ENCODE results near the gene PKIB. TPM values are rescaled to one million over a fixed set of nuclear protein-coding genes. Genes with fewer than 3 reads are reported as not detected.

The PKIB gene
- total and polyA plus RNA-seq, 10 of the 15 experiments (the other 5 are each of a cell fraction or from before 2014, with no cell fraction given): 0.20 to 1.8 (median 0.87) TPM

- ATAC-seq (peak; percentile 11; the same call in 1 of the 3 replicates), FAIRE-seq (peak; percentile 70), DNase-seq (ENCODE audit: low read depth, low spot score) (no peak)
- Histone ChIP-seq H3K27me3 (replicated peaks in 1 of 2; ENCODE audit: control insufficient read depth in 2 of 2, insufficient read depth in 2 of 2, low read length in 1 of 2) (no peaks in the 10 kb centered on the region), H4K20me1 (ENCODE audit: control insufficient read depth, insufficient read depth) (no peaks in the 10 kb centered on the region), H3K36me3 (ENCODE audit: control insufficient read depth in 2 of 2, insufficient read depth in 2 of 2, low read length in 1 of 2) (no peaks in the 10 kb centered on the region), H3K9ac (ENCODE audit: control insufficient read depth, insufficient read depth, low read length) (no peak overlapping the region), H3K4me1 (ENCODE audit: control insufficient read depth, insufficient read depth, low read length) (0 out of 2 replicates have a peak, but pooled peaks cover 3% of the 10 kb centered on the region), H3K27ac (ENCODE audit: control insufficient read depth, insufficient read depth) (no peak overlapping the region), H2AFZ (ENCODE audit: control insufficient read depth, low read depth, low read length) (no peak overlapping the region), H3K4me2 (ENCODE audit: control insufficient read depth, insufficient read depth) (no peak overlapping the region), H3K9me3 (replicated peaks; ENCODE audit: control insufficient read depth, insufficient read depth, low read length) (no peaks in the 10 kb centered on the region), H3K4me3 (no peak overlapping the region), H3K79me2 (ENCODE audit: control insufficient read depth, insufficient read depth, low read length) (no peaks in the 10 kb centered on the region)
- intact Hi-C loops (cut with micrococcal nuclease; ENCODE audit: unreplicated experiment) (no loop called here), in situ Hi-C loops (cut with MboI) (loop anchor here (5.0 kb wide), 1 partner anchor 88 kb away; no protein-coding TSS in a partner anchor)
- WGBS (ENCODE audit: insufficient coverage, insufficient replicate concordance, low lambda C conversion rate, missing lambda C conversion rate): 57% methylated on average over 4 of the region's 4 CpGs
- no TSS peak for BruUV-seq (replicated peaks)
- ChIA-PET RAD21 (ENCODE audit: unreplicated experiment) (interaction anchor here (1.1 to 6.3 kb wide), 6 partner anchors 9 to 89 kb away, joined by 3 to 57 read pairs (median 10); partner anchors contain the start of gene SMPDL3A), CTCF (interaction anchor here (1.0 to 6.6 kb wide), 7 partner anchors 10 to 123 kb away, joined by 4 to 67 read pairs (median 8); partner anchors contain the start of gene SMPDL3A), SMC1A (ENCODE audit: uncharacterized antibody, unreplicated experiment) (interaction anchor here (1.0 to 6.0 kb wide), 11 partner anchors 9 to 90 kb away, joined by 3 to 98 read pairs (median 9); partner anchors contain the start of gene SMPDL3A), POLR2A (interaction anchor here (0.6 kb wide), 1 partner anchor 657 kb away, joined by 4 read pairs; no protein-coding TSS in a partner anchor)
- TF ChIP-seq NRF1 (conservative IDR thresholded peaks at IDR 0.05; ENCODE audit: low read depth, low read length) (no peak), ZNF687 (IDR thresholded peaks at IDR 0.05) (no peak), EZH2 (IDR thresholded peaks at IDR 0.05; ENCODE audit: borderline replicate concordance, control insufficient read depth, low read depth, low read length) (no peak), BHLHE40 (IDR thresholded peaks at IDR 0.05; ENCODE audit: borderline replicate concordance in 1 of 2, low read depth in 2 of 2, low read length in 1 of 2) (no peak), ZBTB4 (CRISPR knock-in tag; IDR thresholded peaks at IDR 0.05) (no peak), WRNIP1 (IDR thresholded peaks at IDR 0.05; ENCODE audit: borderline replicate concordance, low read depth, low read length) (no peak), CEBPZ (IDR thresholded peaks at IDR 0.05; ENCODE audit: low read depth, low read length) (no peak)
Measured at GRCh38 chr6:122749451-122750050, 139.3 kb downstream of the PKIB start.

All from GM12878 (cell line).